Right cardiac atrium (tissue), 5 donors: Measurements from ENCODE around the gene SENP1. TPM values are rescaled to one million over a fixed set of nuclear protein-coding genes. Genes with fewer than 3 reads are reported as not detected.

Experiments
- ATAC-seq, 2 donors: fragments of 200-7000 bp; cut with Tn5 transposase; one replicate each; pipeline versions ENCODE4 v1.8.0 to v1.9.1; 2020; ENCODE audit warnings: moderate library complexity in 2 of 2, mild to moderate bottlenecking in 1 of 2
- DNase-seq, 3 donors: peaks; one replicate each; pipeline ENCODE4 v3.0.0-alpha.2; 2020
- H3K27ac ChIP-seq: one replicate; pipeline ENCODE4 v1.5.1; 2013; ENCODE audit warnings: mild to moderate bottlenecking, low read length, control low read depth, moderate library complexity
- H3K27me3 ChIP-seq: one replicate; pipeline ENCODE4 v1.6.1; 2013; ENCODE audit not compliant: control insufficient read depth, insufficient read depth
- H3K4me1 ChIP-seq: one replicate; pipeline ENCODE4 v1.6.1; 2013; ENCODE audit warnings: low read length; ENCODE audit not compliant: control insufficient read depth, insufficient read depth
- H3K4me3 ChIP-seq: one replicate; pipeline ENCODE4 v1.5.1; 2013; ENCODE audit warnings: low read length, control low read depth
- H3K9me3 ChIP-seq: one replicate; pipeline ENCODE4 v1.6.1; 2013; ENCODE audit warnings: low read length; ENCODE audit not compliant: control insufficient read depth
- WGBS: extraction: QIAGEN DNeasy Blood & Tissue Kit; methylation state at CpG from one replicate; pipeline ENCODE4 v1.1.7; 2013; 5-methylcytosine and 5-hydroxymethylcytosine counted together
- intact Hi-C, 4 donors: fragments of 100-400 bp; cut with DNase I; formaldehyde crosslinking; loops; one replicate each; pipeline versions ENCODE4 v1.11.0 to v1.14.0; 2022 to 2023
- polyA plus RNA-seq: library from polyadenylated mRNA; stranded (reverse); fragments of 200-250 nt; gene quantifications from one replicate; pipeline ENCODE4 v1.2.3, GENCODE V29; 2013
- total RNA-seq, 4 donors: library from RNA; stranded (reverse); fragmentation: NEBNext Ultra II Directional; extraction: Animal tissue kit (Norgen Biotek cat#: 25700); gene quantifications; one replicate each; pipeline ENCODE4 v1.2.1, GENCODE V29; 2021
- donor health status: healthy with polysubstance abuse.
- donor health status: DM: no; HTN: yes; CAD: no.
- donor health status: DM: no; HTN: no; CAD: no.
- donor health status: DM: no; HTN: yes; CAD: no; lungs with severe emphysema.
- donor health status: DM: yes; HTN: yes; CAD: no.

Gene SENP1
- total and polyA plus RNA-seq, 5 donors = 2.8 to 12.8 (median 9.0) TPM

GRCh38 chr12:48034835-48035805 is 70.8 kb downstream of the SENP1 start:
- H3K9me3 ChIP-seq = no peaks in the 10 kb centered on the region
- WGBS = 93% methylated on average over 8 of the region's 8 CpGs
- H3K27me3 ChIP-seq = no peaks in the 10 kb centered on the region
- no peak overlapping the region for H3K27ac ChIP-seq
- intact Hi-C loops = no loop called here
- H3K4me1 ChIP-seq = peaks cover 2% of the 10 kb centered on the region
- no peak overlapping the region for H3K4me3 ChIP-seq
- DNase-seq (no peak), ATAC-seq (no peak)

GRCh38 chr12:48033451-48033850 is 72.4 kb downstream of the SENP1 start:
- no peaks in the 10 kb centered on the region for H3K9me3 ChIP-seq
- DNase-seq (no peak), ATAC-seq (no peak)
- H3K27me3 ChIP-seq = no peaks in the 10 kb centered on the region
- WGBS = 86% methylated on average over 1 of the region's 1 CpG
- H3K4me3 ChIP-seq = no peak overlapping the region
- peaks cover 2% of the 10 kb centered on the region for H3K4me1 ChIP-seq
- intact Hi-C loops = no loop called here
- H3K27ac ChIP-seq = no peak overlapping the region

GRCh38 chr12:48032597-48032996 is 73.3 kb downstream of the SENP1 start:
- intact Hi-C loops = no loop called here
- 87% methylated on average over 1 of the region's 1 CpG for WGBS
- DNase-seq (no peak), ATAC-seq (no peak)
- Histone ChIP-seq H3K27ac (no peak overlapping the region), H3K9me3 (no peaks in the 10 kb centered on the region), H3K4me3 (no peak overlapping the region), H3K4me1 (peaks cover 2% of the 10 kb centered on the region), H3K27me3 (no peaks in the 10 kb centered on the region)

GRCh38 chr12:48031135-48031960 is 74.5 kb downstream of the SENP1 start:
- no peak for ATAC-seq
- 87% methylated on average over 12 of the region's 12 CpGs for WGBS

GRCh38 chr12:48030173-48030650 is 75.7 kb downstream of the SENP1 start:
- Histone ChIP-seq H3K27me3 (no peaks in the 10 kb centered on the region), H3K9me3 (no peaks in the 10 kb centered on the region), H3K4me3 (no peak overlapping the region), H3K27ac (no peak overlapping the region), H3K4me1 (no peaks in the 10 kb centered on the region)
- intact Hi-C loops = no loop called here
- 72% methylated on average over 4 of the region's 4 CpGs for WGBS
- DNase-seq = no peak
- ATAC-seq = no peak

More at GRCh38 chr12:48031135-48031960, 74.5 kb downstream of the SENP1 start:
- intact Hi-C loops = no loop called here
- no peak for DNase-seq
- no peaks in the 10 kb centered on the region for H3K27me3 ChIP-seq
- no peaks in the 10 kb centered on the region for H3K4me1 ChIP-seq
- no peak overlapping the region for H3K4me3 ChIP-seq
- no peaks in the 10 kb centered on the region for H3K9me3 ChIP-seq
- H3K27ac ChIP-seq = no peak overlapping the region

- no peak for DNase-seq
- intact Hi-C loops = no loop called here
- Histone ChIP-seq H3K4me3 (no peak overlapping the region), H3K27me3 (no peaks in the 10 kb centered on the region), H3K27ac (no peak overlapping the region), H3K4me1 (no peaks in the 10 kb centered on the region), H3K9me3 (no peaks in the 10 kb centered on the region)
- no peak for ATAC-seq
- WGBS = 60% methylated on average over 8 of the region's 8 CpGs
Observed at GRCh38 chr12:48029491-48030172, 76.2 kb downstream of the SENP1 start.

GRCh38 chr12:48028541-48029431 is 77.1 kb downstream of the SENP1 start:
- no peaks in the 10 kb centered on the region for H3K27me3 ChIP-seq
- DNase-seq (no peak), ATAC-seq (no peak)
- H3K4me3 ChIP-seq = no peak overlapping the region
- WGBS = 55% methylated on average over 5 of the region's 5 CpGs
- H3K4me1 ChIP-seq = no peaks in the 10 kb centered on the region
- no peak overlapping the region for H3K27ac ChIP-seq
- no peaks in the 10 kb centered on the region for H3K9me3 ChIP-seq
- intact Hi-C loops = no loop called here

GRCh38 chr12:48027183-48028002 is 78.5 kb downstream of the SENP1 start:
- Histone ChIP-seq H3K4me1 (no peaks in the 10 kb centered on the region), H3K27ac (no peak overlapping the region), H3K4me3 (no peak overlapping the region), H3K9me3 (no peaks in the 10 kb centered on the region), H3K27me3 (no peaks in the 10 kb centered on the region)
- DNase-seq (no peak), ATAC-seq (no peak)
- WGBS = 79% methylated on average over 18 of the region's 18 CpGs
- intact Hi-C loops = no loop called here

- no peak overlapping the region for H3K27ac ChIP-seq
- no peak for DNase-seq
- H3K27me3 ChIP-seq = no peaks in the 10 kb centered on the region
- H3K4me1 ChIP-seq = peaks cover 2% of the 10 kb centered on the region
- intact Hi-C loops = no loop called here
- no peaks in the 10 kb centered on the region for H3K9me3 ChIP-seq
- 80% methylated on average over 7 of the region's 7 CpGs for WGBS
- ATAC-seq = no peak
- no peak overlapping the region for H3K4me3 ChIP-seq
Observed at GRCh38 chr12:48026060-48026827, 79.6 kb downstream of the SENP1 start.
